HG02759 (cell line): ENCODE data around the gene OR7G2.
"Not testable (repeated sequence)": the region's sequence is repeated elsewhere in the genome, so short reads cannot be mapped to it uniquely, and the experiment has no call there.

Experiments used
- ATAC-seq: cut with Tn5 transposase; IDR thresholded peaks from one replicate; pipeline ENCODE4 v1.9.1; 2021; ENCODE audit warnings: mild to moderate bottlenecking, moderate library complexity; ENCODE audit not compliant: unreplicated experiment

OR7G2 gene

GRCh38 chr19:9075064-9075949 is 32.0 kb downstream of the OR7G2 start:
- ATAC-seq = no peak

- no peak for ATAC-seq
Observed at GRCh38 chr19:9073806-9074205, 33.5 kb downstream of the OR7G2 start.

- not testable (repeated sequence) for ATAC-seq
Observed at GRCh38 chr19:9071720-9072119, 35.6 kb downstream of the OR7G2 start.

GRCh38 chr19:9070066-9070465 is 37.2 kb downstream of the OR7G2 start:
- ATAC-seq = no peak

- ATAC-seq = no peak
Observed at GRCh38 chr19:9065457-9066014, 41.7 kb downstream of the OR7G2 start.

GRCh38 chr19:9061879-9062278 is 45.4 kb downstream of the OR7G2 start:
- ATAC-seq = no peak

GRCh38 chr19:9060564-9061340 is 46.5 kb downstream of the OR7G2 start:
- no peak for ATAC-seq

- ATAC-seq = no peak
Observed at GRCh38 chr19:9058905-9059667, 48.2 kb downstream of the OR7G2 start.

- no peak for ATAC-seq
Observed at GRCh38 chr19:9057505-9058258, 49.6 kb downstream of the OR7G2 start.

- ATAC-seq = not testable (repeated sequence)
Observed at GRCh38 chr19:9056131-9056530, 51.1 kb downstream of the OR7G2 start.

- ATAC-seq = no peak
Observed at GRCh38 chr19:9054765-9055164, 52.5 kb downstream of the OR7G2 start.

GRCh38 chr19:9054207-9054606 is 53.1 kb downstream of the OR7G2 start:
- ATAC-seq = no peak

GRCh38 chr19:9053674-9054073 is 53.6 kb downstream of the OR7G2 start:
- ATAC-seq = not testable (repeated sequence)

GRCh38 chr19:9052894-9053293 is 54.4 kb downstream of the OR7G2 start:
- ATAC-seq = no peak
